ENCODE results near the gene SHLD2.
"Not testable (repeated sequence)": the region's sequence is repeated elsewhere in the genome, so short reads cannot be mapped to it uniquely, and the experiment has no call there.

- TF ChIP-seq CTCF, POLR2A (IDR thresholded peaks at IDR 0.05): not testable (repeated sequence)
Observed at GRCh38 chr10:87083576-87084290, 11.3 kb upstream of the SHLD2 start.

Data from heart left ventricle (tissue), 13 donors.